ENCODE data around the gene PKM.

The PKM gene

GRCh38 chr15:72179950-72180581, 50.9 kb downstream of the PKM start:
- DNase-seq (ENCODE audit: low read depth) = no peak
- TF ChIP-seq CTCF (conservative IDR thresholded peaks at IDR 0.05; ENCODE audit: low read depth, low read length) = no peak
- no peak overlapping the region for H3K4me3 ChIP-seq (ENCODE audit: low read depth, low read length)

- TF ChIP-seq CTCF (conservative IDR thresholded peaks at IDR 0.05; ENCODE audit: low read depth, low read length) = no peak
- no peak for DNase-seq (ENCODE audit: low read depth)
- no peak overlapping the region for H3K4me3 ChIP-seq (ENCODE audit: low read depth, low read length)
These were observed 51.9 kb downstream of the PKM start for GRCh38 chr15:72178976-72179585.

DNA sequence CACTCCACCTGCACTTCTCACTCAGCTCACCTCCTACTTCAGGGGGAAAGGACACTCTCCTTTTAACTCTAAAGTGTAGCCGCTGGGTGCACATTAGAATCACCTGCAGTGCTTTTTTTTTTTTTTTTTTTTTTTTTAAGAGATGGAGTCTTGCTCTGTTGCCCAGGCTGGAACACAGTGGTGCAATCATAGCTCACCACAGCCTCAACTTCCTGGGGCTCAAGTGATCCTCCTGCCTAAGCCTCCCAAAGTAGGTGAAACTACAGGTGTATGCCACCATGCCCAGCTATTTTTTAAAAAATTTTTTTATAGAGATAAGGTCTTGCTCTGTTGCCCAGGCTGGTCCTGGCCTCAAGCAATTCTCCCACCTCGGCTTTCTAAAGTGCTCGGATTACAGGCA, 54.2 kb downstream of the PKM start:
- no peak for TF ChIP-seq CTCF (conservative IDR thresholded peaks at IDR 0.05; ENCODE audit: low read depth, low read length)
- no peak for DNase-seq (ENCODE audit: low read depth)
- H3K4me3 ChIP-seq (ENCODE audit: low read depth, low read length) = no peak overlapping the region

DNA sequence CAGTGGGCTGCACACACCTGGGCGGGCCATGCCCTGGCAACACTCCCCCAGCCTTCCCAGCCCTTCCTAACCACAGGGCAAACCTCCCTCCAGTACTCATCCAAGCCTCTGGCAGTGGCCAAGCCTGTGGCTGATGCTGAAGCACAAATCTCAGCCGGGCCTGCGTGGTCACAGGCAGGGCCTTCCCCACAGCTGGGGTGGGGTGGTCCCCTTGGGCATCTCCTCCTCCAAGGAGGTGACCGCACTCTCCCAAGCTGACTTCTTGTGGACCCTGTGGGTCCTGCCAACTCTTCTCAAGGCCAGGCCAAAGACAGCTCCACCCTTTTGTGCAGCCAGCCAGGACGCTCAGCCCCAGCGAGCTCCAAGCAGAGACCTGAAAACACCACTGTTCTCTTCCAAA, 54.8 kb downstream of the PKM start:
- TF ChIP-seq CTCF (conservative IDR thresholded peaks at IDR 0.05; ENCODE audit: low read depth, low read length) = no peak
- DNase-seq (ENCODE audit: low read depth) = no peak
- no peak overlapping the region for H3K4me3 ChIP-seq (ENCODE audit: low read depth, low read length)

- TF ChIP-seq CTCF (conservative IDR thresholded peaks at IDR 0.05; ENCODE audit: low read depth, low read length) = no peak
- DNase-seq (ENCODE audit: low read depth) = no peak
- H3K4me3 ChIP-seq (ENCODE audit: low read depth, low read length) = no peak overlapping the region
These were observed 55.6 kb downstream of the PKM start for GRCh38 chr15:72175186-72176044.

GRCh38 chr15:72174551-72175165, 56.3 kb downstream of the PKM start:
- DNase-seq (ENCODE audit: low read depth) = no peak
- no peak for TF ChIP-seq CTCF (conservative IDR thresholded peaks at IDR 0.05; ENCODE audit: low read depth, low read length)
- no peak overlapping the region for H3K4me3 ChIP-seq (ENCODE audit: low read depth, low read length)
